Smooth muscle cell (in vitro differentiated cells): Measurements from ENCODE around the gene ANKRD9. TPM values are rescaled to one million over a fixed set of nuclear protein-coding genes. Genes with fewer than 3 reads are reported as not detected.

ENCODE experiments used
- microRNA-seq: library from miRNA; unstranded; fragments of <30 nt; microRNA quantifications from one replicate; pipeline ENCODE4, GENCODE V29; 2016; ENCODE audit warnings: borderline number of aligned reads
- polyA plus RNA-seq: library from polyadenylated mRNA; unstranded; fragments of >200 nt; fragmentation: Nextera tagmentation; extraction: Ambion mirVana; gene quantifications from 2 replicates; pipeline ENCODE4 v1.2.1, GENCODE V29; 2016
- small RNA-seq: library from RNA; depleted of rRNA; stranded (forward); fragments of <200 nt; gene quantifications from one replicate; pipeline ENCODE3, GENCODE V24; 2014
- total RNA-seq: library from RNA; depleted of rRNA; stranded (reverse); fragments of >200 nt; gene quantifications from 2 replicates; pipeline ENCODE4 v1.2.3, GENCODE V29; 2014

Gene ANKRD9
- total and polyA plus RNA-seq, 2 experiments from 2014 or later = 17.2 to 38.9 TPM

Small RNA genes lying within 50 kb of the gene (microRNA-seq; reads per million reads assigned to microRNA genes)
- not detected for gene MIR4309

Small RNA genes lying within 50 kb of the gene (small RNA-seq; reads per million reads assigned to genes)
- gene MIR4309 = not detected

Other genes with a start within 250 kb of the ANKRD9 start
- 4.7 and 8.2 TPM in 2 replicates for gene MOK, start 204.6 kb downstream of the ANKRD9 start, total RNA-seq
- gene MOK, start 204.6 kb downstream of the ANKRD9 start, polyA plus RNA-seq = 6.4 and 9.0 TPM in 2 replicates
- gene ZNF839, start 190.0 kb downstream of the ANKRD9 start, total RNA-seq = 5.2 and 13.1 TPM in 2 replicates
- gene ZNF839, start 190.0 kb downstream of the ANKRD9 start, polyA plus RNA-seq = 4.0 and 5.7 TPM in 2 replicates
- gene CINP, start 146.9 kb downstream of the ANKRD9 start, total RNA-seq = 36.5 and 51.8 TPM in 2 replicates
- gene CINP, start 146.9 kb downstream of the ANKRD9 start, polyA plus RNA-seq = 34.9 and 43.6 TPM in 2 replicates
- gene TECPR2, start 146.8 kb downstream of the ANKRD9 start, total RNA-seq = 11.8 and 12.2 TPM in 2 replicates
- 8.5 and 11.0 TPM in 2 replicates for gene TECPR2, start 146.8 kb downstream of the ANKRD9 start, polyA plus RNA-seq
- gene RCOR1, start 82.9 kb upstream of the ANKRD9 start, total RNA-seq = 25.7 and 29.3 TPM in 2 replicates
- 4.4 and 5.5 TPM in 2 replicates for gene RCOR1, start 82.9 kb upstream of the ANKRD9 start, polyA plus RNA-seq